GM12801 (cell line): ENCODE results near the gene HSPA1A.

Experiments
- TF ChIP-seq, protein P1 (sequence below): IDR thresholded peaks from one replicate; pipeline ENCODE4 v1.5.1; 2011; ENCODE audit warnings: control low read depth; ENCODE audit not compliant: insufficient read length; ENCODE audit errors: extremely low read depth

HSPA1A gene

DNA sequence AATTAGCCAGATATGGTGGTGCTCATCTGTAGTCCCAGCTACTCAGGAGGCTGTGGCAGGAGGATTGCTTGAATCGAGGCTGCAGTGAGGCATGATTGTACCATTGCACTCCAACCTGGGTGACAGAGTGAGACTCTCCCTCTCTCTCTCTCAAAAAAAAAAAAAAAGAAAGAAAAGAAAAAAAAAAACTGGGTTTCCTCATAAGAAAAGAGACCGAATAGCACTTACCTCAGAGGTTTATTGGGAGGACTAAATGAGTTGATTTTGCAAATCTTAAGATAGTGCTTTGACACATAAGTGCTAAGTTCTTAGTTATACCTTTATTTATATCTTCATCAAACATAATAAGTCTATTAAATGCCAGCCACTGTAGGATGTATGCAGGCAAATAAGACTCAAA lies 44.5 kb upstream of the HSPA1A start:
- TF ChIP-seq, protein P1, sequence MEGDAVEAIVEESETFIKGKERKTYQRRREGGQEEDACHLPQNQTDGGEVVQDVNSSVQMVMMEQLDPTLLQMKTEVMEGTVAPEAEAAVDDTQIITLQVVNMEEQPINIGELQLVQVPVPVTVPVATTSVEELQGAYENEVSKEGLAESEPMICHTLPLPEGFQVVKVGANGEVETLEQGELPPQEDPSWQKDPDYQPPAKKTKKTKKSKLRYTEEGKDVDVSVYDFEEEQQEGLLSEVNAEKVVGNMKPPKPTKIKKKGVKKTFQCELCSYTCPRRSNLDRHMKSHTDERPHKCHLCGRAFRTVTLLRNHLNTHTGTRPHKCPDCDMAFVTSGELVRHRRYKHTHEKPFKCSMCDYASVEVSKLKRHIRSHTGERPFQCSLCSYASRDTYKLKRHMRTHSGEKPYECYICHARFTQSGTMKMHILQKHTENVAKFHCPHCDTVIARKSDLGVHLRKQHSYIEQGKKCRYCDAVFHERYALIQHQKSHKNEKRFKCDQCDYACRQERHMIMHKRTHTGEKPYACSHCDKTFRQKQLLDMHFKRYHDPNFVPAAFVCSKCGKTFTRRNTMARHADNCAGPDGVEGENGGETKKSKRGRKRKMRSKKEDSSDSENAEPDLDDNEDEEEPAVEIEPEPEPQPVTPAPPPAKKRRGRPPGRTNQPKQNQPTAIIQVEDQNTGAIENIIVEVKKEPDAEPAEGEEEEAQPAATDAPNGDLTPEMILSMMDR, result no peak

GRCh38 chr6:31771992-31772358 lies 43.4 kb upstream of the HSPA1A start:
- TF ChIP-seq, protein P1, result no peak

DNA sequence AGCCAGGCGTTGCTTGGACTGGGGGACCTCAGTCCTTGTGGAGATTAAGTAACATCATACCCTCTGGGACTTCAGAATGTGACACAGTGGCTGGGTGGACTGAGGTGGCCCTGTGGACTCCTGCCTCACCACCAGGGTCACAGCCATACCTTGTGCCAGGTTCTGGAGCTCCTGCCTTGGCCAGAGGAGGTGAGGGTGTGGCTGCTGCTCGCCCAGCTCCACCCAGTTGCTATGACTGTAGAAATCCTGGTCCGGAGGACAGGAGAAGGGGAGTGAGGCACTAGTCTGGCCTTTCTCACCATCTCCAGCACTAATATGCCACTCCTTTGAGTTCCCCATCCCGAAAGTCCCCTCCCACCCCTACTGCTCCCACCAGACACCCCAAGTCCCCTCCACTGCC lies 40.2 kb upstream of the HSPA1A start:
- TF ChIP-seq, protein P1, result no peak

DNA sequence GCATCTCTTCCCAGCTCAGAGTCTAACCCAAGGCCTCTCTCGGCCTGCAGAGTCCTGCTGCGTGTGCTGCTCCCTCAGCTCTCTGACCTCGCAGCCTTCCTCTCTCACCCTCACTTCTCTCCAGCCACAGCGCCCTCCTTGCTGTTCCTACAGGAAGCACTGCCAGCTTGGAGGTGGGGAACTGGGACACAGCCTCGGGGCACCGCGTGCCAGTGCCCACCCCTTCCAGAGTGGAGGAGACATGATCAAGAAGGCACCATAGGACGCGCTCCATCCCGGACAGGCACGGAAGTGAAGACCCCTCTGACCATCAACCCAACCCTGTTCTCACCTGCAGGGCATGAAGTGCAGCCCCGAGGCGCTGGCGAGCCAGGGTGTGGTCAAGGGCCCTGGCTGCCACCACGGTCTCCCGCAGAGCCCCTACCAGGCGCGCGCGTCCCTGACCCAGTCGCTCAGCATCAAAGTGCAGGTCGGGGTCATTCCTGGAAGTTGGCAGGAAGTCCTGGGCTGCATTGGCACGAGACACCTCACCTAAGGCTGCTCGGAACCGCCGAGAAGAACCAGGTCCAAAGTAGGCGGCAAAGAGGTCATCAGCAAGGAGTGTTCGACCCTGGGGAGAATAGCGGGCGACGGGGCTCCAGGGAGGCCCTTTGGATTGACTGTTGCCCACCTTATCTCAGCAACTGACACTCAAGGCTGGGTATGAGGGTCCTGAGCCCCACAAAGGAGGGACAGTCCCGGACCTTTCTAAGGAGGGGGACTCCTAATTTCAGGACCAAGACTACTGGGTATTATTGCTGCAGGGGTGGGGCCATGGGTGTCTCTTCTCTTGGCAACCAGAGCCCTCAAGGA lies 39.5 kb upstream of the HSPA1A start:
- TF ChIP-seq, protein P1, result no peak

DNA sequence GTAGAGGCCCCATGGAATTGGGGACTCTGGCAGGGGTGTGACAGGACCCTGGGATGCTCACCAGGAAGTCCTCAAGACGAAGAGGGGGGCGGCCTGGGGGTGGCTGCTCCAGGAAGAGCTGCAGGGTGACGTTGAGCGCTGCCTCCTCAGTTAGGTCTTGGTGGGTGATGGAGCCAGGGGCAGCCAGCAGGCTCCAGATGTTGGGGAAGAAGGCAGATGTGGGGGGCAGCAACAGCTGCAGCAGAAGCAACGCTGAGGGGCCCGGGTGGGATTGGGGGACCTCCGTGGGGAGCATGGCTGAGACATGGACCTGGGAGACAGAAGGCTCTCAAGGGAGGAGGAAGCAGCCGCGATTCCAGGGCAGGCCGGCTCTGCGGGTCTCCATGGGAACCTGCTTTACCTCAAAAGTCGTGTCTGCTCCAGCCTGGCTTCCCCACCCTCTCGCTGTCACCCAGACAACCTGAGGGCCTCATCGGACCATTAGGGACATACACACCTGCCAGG lies 38.8 kb upstream of the HSPA1A start:
- TF ChIP-seq, protein P1, result no peak

- TF ChIP-seq, protein P1, result no peak
These were observed 38.2 kb upstream of the HSPA1A start, which contains the start of gene VWA7 for GRCh38 chr6:31776989-31777666. Gene VWA7, minus strand, starts transcription at chr6:31777328. Its CDS starts 549 bp downstream, at chr6:31776779.

DNA sequence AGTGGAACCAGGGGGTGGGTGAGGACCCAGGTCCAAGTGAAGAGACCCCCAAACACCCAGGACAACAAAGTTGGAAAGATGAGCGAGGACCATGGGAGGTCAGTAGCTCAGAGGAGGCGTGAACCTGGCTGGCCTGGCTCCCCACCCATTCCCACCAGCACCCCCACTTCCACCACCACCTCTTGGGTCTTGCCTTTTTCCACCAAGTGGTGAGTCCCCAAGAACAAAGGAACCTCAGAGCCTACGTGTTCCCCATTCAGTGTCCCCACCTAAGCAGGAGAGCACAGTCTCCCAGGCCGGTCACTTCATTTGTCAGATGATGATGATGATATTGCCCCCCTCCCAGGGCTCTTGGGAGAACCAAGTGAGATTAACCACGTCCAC lies 37.7 kb upstream of the HSPA1A start:
- TF ChIP-seq, protein P1, result no peak
